Suprapubic skin (tissue), 4 donors: Measurements from ENCODE around the gene ANXA10.
"Not testable (repeated sequence)": the region's sequence is repeated elsewhere in the genome, so short reads cannot be mapped to it uniquely, and the experiment has no call there.

Experiments used
- EP300 ChIP-seq: sonication (generic); formaldehyde crosslinking; IDR thresholded peaks from one replicate; pipeline ENCODE4 v1.6.1; 2017; ENCODE audit warnings: antibody characterized with exemption
- POLR2A ChIP-seq, 2 donors: fragments of 450-650 bp; IDR thresholded peaks; one replicate each; pipeline ENCODE4 v1.6.1; 2017; ENCODE audit warnings: antibody characterized with exemption in 2 of 2, mild to moderate bottlenecking in 2 of 2, moderate library complexity in 2 of 2
- POLR2AphosphoS5 ChIP-seq, 3 donors: sonication (generic); formaldehyde crosslinking; IDR thresholded peaks; one replicate each; pipeline ENCODE4 v1.6.1; 2017; ENCODE audit warnings: antibody characterized with exemption in 3 of 3
- TF ChIP-seq, protein P1 (sequence below), 2 donors: fragments of 200-600 bp in 1 of 2; fragments of 450-650 bp in 1 of 2; sonication (generic) in 1 of 2; IDR thresholded peaks; one replicate each; pipeline ENCODE4 v1.5.1; 2016 to 2019; ENCODE audit warnings: antibody characterized with exemption in 2 of 2, mild to moderate bottlenecking in 1 of 2, moderate library complexity in 1 of 2

DNA sequence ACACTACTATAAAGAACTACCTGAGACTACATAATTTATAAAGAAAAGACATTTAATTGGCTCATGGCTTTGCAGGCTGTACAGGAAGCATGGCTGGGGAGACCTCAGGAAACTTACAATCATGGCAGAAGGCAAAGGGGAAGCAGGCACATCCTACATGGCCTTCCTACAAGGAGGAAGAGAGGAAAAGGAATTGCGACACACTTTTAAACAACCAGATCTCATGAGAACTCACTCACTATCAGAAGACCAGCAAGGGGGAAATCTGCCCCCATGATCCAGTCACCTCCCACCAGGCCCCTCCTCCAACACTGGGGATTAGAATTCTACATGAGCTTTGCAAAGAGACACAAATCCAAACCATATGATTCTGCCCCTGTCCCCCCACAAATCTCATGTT, 43.5 kb downstream of the ANXA10 start:
- TF ChIP-seq POLR2AphosphoS5 (IDR thresholded peaks at IDR 0.05); POLR2A (IDR thresholded peaks at IDR 0.05); EP300: not testable (repeated sequence)
- TF ChIP-seq, protein P1, sequence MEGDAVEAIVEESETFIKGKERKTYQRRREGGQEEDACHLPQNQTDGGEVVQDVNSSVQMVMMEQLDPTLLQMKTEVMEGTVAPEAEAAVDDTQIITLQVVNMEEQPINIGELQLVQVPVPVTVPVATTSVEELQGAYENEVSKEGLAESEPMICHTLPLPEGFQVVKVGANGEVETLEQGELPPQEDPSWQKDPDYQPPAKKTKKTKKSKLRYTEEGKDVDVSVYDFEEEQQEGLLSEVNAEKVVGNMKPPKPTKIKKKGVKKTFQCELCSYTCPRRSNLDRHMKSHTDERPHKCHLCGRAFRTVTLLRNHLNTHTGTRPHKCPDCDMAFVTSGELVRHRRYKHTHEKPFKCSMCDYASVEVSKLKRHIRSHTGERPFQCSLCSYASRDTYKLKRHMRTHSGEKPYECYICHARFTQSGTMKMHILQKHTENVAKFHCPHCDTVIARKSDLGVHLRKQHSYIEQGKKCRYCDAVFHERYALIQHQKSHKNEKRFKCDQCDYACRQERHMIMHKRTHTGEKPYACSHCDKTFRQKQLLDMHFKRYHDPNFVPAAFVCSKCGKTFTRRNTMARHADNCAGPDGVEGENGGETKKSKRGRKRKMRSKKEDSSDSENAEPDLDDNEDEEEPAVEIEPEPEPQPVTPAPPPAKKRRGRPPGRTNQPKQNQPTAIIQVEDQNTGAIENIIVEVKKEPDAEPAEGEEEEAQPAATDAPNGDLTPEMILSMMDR (IDR thresholded peaks at IDR 0.05), result not testable (repeated sequence)
